NCI-H128 (cell line): ENCODE data around the gene NMU.
"Not testable (repeated sequence)": the region's sequence is repeated elsewhere in the genome, so short reads cannot be mapped to it uniquely, and the experiment has no call there.

Experiments used
- DNase-seq: peaks from one replicate; lab custom pipeline; 2025; ENCODE audit not compliant: unreplicated experiment; lab: John Stamatoyannopoulos, UW

NMU gene

GRCh38 chr4:55625835-55626234, 10.3 kb downstream of the NMU start:
- DNase-seq = no peak

- DNase-seq = not testable (repeated sequence)
Observed at GRCh38 chr4:55624063-55624462, 12.0 kb downstream of the NMU start.

GRCh38 chr4:55618546-55619143, 17.5 kb downstream of the NMU start:
- DNase-seq = no peak

GRCh38 chr4:55617587-55618197, 18.4 kb downstream of the NMU start:
- DNase-seq = no peak

- no peak for DNase-seq
Observed at GRCh38 chr4:55615008-55615407, 21.1 kb downstream of the NMU start.

GRCh38 chr4:55613621-55614020, 22.5 kb downstream of the NMU start:
- DNase-seq = no peak

GRCh38 chr4:55612341-55612740, 23.8 kb downstream of the NMU start:
- DNase-seq = no peak

GRCh38 chr4:55611358-55612059, 24.6 kb downstream of the NMU start:
- DNase-seq = no peak

GRCh38 chr4:55610381-55610780, 25.7 kb downstream of the NMU start:
- DNase-seq = no peak

GRCh38 chr4:55609393-55609866, 26.7 kb downstream of the NMU start:
- no peak for DNase-seq

- no peak for DNase-seq
Observed at GRCh38 chr4:55608591-55608990, 27.5 kb downstream of the NMU start.

GRCh38 chr4:55604996-55605395, 31.1 kb downstream of the NMU start:
- no peak for DNase-seq

- no peak for DNase-seq
Observed at GRCh38 chr4:55600640-55601039, 35.5 kb downstream of the NMU start.

- no peak for DNase-seq
Observed at GRCh38 chr4:55598641-55599040, 37.5 kb downstream of the NMU start.

- no peak for DNase-seq
Observed at GRCh38 chr4:55592014-55592413, 44.1 kb downstream of the NMU start, which contains the start of gene PDCL2. PDCL2 (minus strand) TSS chr4:55592245; CDS start chr4:55592109, 136 bp downstream.

GRCh38 chr4:55588160-55588559, 47.9 kb downstream of the NMU start:
- DNase-seq = no peak

- not testable (repeated sequence) for DNase-seq
Observed at GRCh38 chr4:55582773-55583172, 53.3 kb downstream of the NMU start.

GRCh38 chr4:55578341-55579010, 57.6 kb downstream of the NMU start:
- no peak for DNase-seq

- DNase-seq = no peak
Observed at GRCh38 chr4:55575513-55575912, 60.6 kb downstream of the NMU start.

GRCh38 chr4:55574252-55574651, 61.8 kb downstream of the NMU start:
- no peak for DNase-seq

- DNase-seq = no peak
Observed at GRCh38 chr4:55571806-55572205, 64.3 kb downstream of the NMU start.
